ENCODE measurements around the gene SESN3.

- TF ChIP-seq CTCF (tag by site-specific recombination; IDR thresholded peaks at IDR 0.05) = no peak
- TF ChIP-seq ZNF610 (tag by site-specific recombination; IDR thresholded peaks at IDR 0.05; ENCODE audit: borderline replicate concordance) = no peak
- TF ChIP-seq ZNF623 (tag by site-specific recombination; IDR thresholded peaks at IDR 0.05) = no peak
- TF ChIP-seq ZNF624 (tag by site-specific recombination; IDR thresholded peaks at IDR 0.05) = no peak
- TF ChIP-seq ZBTB26 (tag by site-specific recombination; optimal IDR thresholded peaks at IDR 0.05) = no peak
- TF ChIP-seq PATZ1 (tag by site-specific recombination; IDR thresholded peaks at IDR 0.05) = no peak
- no peak for TF ChIP-seq ZNF664 (tag by site-specific recombination; IDR thresholded peaks at IDR 0.05)
- no peak for TF ChIP-seq KLF10 (tag by site-specific recombination; IDR thresholded peaks at IDR 0.05)
- no peak for TF ChIP-seq ZBTB1 (tag by site-specific recombination; IDR thresholded peaks at IDR 0.05)
- TF ChIP-seq REST (tag by site-specific recombination; IDR thresholded peaks at IDR 0.05) = no peak
- TF ChIP-seq ZNF398 (tag by site-specific recombination; IDR thresholded peaks at IDR 0.05) = no peak
- TF ChIP-seq ZNF792 (tag by site-specific recombination; IDR thresholded peaks at IDR 0.05) = no peak
- no peak for TF ChIP-seq EGR2 (tag by site-specific recombination; IDR thresholded peaks at IDR 0.05; ENCODE audit: low read depth)
These were observed 95.8 kb downstream of the SESN3 start for GRCh38 chr11:95135155-95135554.

Data from HEK293 (cell line).